Chondrocyte (in vitro differentiated cells): Measurements from ENCODE around the gene EHMT2. TPM values are rescaled to one million over a fixed set of nuclear protein-coding genes. Genes with fewer than 3 reads are reported as not detected.
"Not testable (repeated sequence)": the region's sequence is repeated elsewhere in the genome, so short reads cannot be mapped to it uniquely, and the experiment has no call there.

Source experiments
- DNase-seq: peaks from one replicate; pipeline ENCODE4 v3.0.0; 2021; ENCODE audit warnings: mixed read lengths, low spot score
- H3K27ac Mint-ChIP-seq: one replicate; pipeline ENCODE4 v1.8.0; 2021; ENCODE audit warnings: mild to moderate bottlenecking, moderate library complexity, mixed read lengths; ENCODE audit not compliant: unreplicated experiment
- H3K27me3 Mint-ChIP-seq: 2 replicates; pipeline ENCODE4 v1.8.0; 2021; ENCODE audit warnings: low read depth, mixed read lengths
- H3K36me3 Mint-ChIP-seq: 2 replicates; pipeline ENCODE4 v1.8.0; 2021; ENCODE audit warnings: low read depth, mixed read lengths
- H3K4me1 Mint-ChIP-seq: 2 replicates; pipeline ENCODE4 v1.8.0; 2021; ENCODE audit warnings: low read depth, mild to moderate bottlenecking, mixed read lengths
- H3K4me3 Mint-ChIP-seq: one replicate; pipeline ENCODE4 v1.8.0; 2021; ENCODE audit warnings: mild to moderate bottlenecking, moderate library complexity, mixed read lengths; ENCODE audit not compliant: unreplicated experiment
- H3K9me3 Mint-ChIP-seq: 2 replicates; pipeline ENCODE4 v1.8.0; 2021; ENCODE audit warnings: low read depth, mixed read lengths
- CTCF ChIP-seq: fragments of 200-600 bp; sonication (generic); IDR thresholded peaks from 2 replicates; pipeline ENCODE4 v1.5.0; 2021; ENCODE audit warnings: antibody characterized with exemption, mild to moderate bottlenecking, moderate library complexity
- total RNA-seq: library from RNA; stranded (reverse); gene quantifications from 3 replicates; pipeline ENCODE4 v1.2.1, GENCODE V29; 2021

Gene EHMT2
- total RNA-seq, 1 donor from 2014 or later = 37.7 TPM

DNA sequence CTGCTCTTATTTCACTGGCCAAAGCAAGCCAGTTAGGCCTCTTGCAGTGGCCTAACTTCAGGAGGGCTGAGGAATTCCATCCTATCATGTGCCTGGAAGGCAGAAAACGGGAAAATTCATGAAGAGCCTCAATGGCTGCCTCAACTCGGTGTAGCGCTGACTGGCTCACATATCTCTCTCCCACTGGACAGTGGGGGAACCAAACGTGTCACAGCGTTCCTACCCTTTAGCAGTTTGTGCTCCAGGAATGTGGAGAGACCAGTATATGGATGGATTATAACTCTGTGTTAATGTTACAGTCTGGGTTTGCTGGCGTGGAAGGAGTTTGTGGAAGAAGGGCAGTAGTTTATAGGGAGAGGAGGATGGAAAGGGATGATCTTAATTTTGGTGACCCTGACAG, 18.3 kb upstream of the EHMT2 start:
- TF ChIP-seq CTCF = no peak
- no peak for DNase-seq
- Mint-ChIP-seq H3K4me3 (no peak overlapping the region), H3K27ac (peak overlapping the region; percentile 33), H3K27me3 (peaks cover 2% of the 10 kb centered on the region), H3K9me3 (no peaks in the 10 kb centered on the region), H3K36me3 (no peaks in the 10 kb centered on the region), H3K4me1 (peaks cover 12% of the 10 kb centered on the region)

DNA sequence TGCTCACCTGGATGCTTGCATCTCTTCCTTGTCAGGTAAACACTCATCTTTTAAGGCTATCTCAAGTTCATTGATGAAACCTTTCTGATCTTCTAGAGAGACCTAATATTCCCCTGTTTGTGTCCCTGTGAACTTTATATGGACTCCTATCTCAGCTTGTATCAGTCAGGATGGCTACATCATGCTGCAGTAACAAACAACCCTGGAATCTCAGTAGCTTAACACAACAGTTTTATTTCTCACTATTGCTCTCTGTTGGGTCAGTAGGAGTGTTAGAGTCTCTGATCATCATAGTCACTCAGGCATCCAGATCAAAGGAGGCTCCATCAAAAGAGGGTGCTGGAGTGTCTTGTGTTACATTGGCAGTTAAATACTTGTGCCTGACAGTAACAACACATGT, 17.9 kb upstream of the EHMT2 start:
- Mint-ChIP-seq H3K9me3 (no peaks in the 10 kb centered on the region), H3K27me3 (peaks cover 2% of the 10 kb centered on the region), H3K27ac (no peak overlapping the region), H3K4me3 (no peak overlapping the region), H3K4me1 (peaks cover 14% of the 10 kb centered on the region), H3K36me3 (no peaks in the 10 kb centered on the region)
- no peak for DNase-seq
- TF ChIP-seq CTCF = no peak

DNA sequence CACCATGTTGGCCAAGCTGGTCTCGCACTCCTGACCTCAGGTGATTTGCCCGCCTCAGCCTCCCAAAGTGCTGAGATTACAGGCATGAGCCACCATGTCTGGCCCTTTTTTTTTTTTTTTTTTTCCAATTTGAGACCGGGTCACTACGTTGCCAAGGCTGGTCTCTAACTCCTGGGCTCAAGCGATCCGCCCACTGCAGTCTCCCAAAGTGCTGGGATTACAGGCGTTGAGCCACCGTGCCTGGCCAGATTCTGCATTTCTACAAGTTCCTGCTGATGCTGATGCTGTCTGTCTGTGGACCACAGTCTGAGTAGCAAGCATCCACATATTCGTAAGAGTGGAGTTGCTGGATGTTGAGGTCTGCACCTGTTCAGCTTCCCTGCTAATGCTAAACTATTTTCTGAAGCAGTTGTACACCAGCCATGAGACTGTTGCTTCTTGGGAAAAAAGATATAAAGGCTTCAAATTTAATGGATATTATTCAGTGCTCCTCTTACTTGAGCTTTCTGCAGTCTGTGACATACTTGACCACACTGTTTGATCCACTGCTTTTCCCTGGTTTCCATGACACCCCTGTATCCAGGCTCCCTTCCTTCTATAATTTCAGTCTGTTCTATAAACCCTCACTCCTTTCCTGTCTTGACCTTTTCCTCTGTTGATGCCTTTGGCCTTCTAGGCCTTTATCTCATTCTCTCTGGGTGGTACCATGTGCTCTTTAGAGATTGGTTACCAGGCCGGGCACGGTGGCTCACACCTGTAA, 14.5 kb upstream of the EHMT2 start:
- Mint-ChIP-seq H3K9me3 (no peaks in the 10 kb centered on the region), H3K27ac (peak overlapping the region; percentile 80), H3K4me1 (peaks cover 24% of the 10 kb centered on the region), H3K36me3 (no peaks in the 10 kb centered on the region), H3K4me3 (no peak overlapping the region), H3K27me3 (peaks cover 2% of the 10 kb centered on the region)
- TF ChIP-seq CTCF = no peak
- no peak for DNase-seq

DNA sequence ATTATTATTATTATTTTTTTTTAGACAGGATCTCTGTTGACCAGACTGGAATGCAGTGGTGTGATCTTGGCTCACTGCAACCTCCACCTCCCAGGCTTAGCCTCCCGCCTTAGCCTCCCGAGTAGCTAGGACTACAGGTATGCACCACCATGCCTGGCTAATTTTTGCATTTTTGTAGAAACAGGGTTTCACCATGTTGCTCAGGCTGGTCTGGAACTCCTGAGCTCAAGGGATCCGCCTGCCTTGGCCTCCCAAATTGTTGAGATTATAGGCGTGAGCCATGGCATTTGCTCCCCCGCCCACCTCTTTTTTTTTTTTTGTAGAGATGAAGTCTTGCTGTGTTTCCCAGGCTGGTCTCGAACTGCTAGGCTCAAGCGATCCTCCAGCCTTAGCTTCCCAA, 11.8 kb upstream of the EHMT2 start:
- peaks cover 24% of the 10 kb centered on the region for H3K4me1 Mint-ChIP-seq
- H3K27me3 Mint-ChIP-seq, DNase-seq, H3K36me3 Mint-ChIP-seq, H3K27ac Mint-ChIP-seq, H3K9me3 Mint-ChIP-seq, H3K4me3 Mint-ChIP-seq: not testable (repeated sequence)

- TF ChIP-seq CTCF = no peak
- no peaks in the 10 kb centered on the region for H3K36me3 Mint-ChIP-seq
- peaks cover 24% of the 10 kb centered on the region for H3K4me1 Mint-ChIP-seq
- DNase-seq = no peak
- H3K27ac Mint-ChIP-seq = no peak overlapping the region
- H3K27me3 Mint-ChIP-seq = no peaks in the 10 kb centered on the region
- H3K9me3 Mint-ChIP-seq = no peaks in the 10 kb centered on the region
- no peak overlapping the region for H3K4me3 Mint-ChIP-seq
These were observed 11.3 kb upstream of the EHMT2 start for GRCh38 chr6:31908791-31909190.

GRCh38 chr6:31908255-31908654, 10.8 kb upstream of the EHMT2 start:
- peaks cover 24% of the 10 kb centered on the region for H3K4me1 Mint-ChIP-seq
- not testable (repeated sequence) for H3K36me3 Mint-ChIP-seq, H3K9me3 Mint-ChIP-seq, H3K27ac Mint-ChIP-seq, DNase-seq, H3K27me3 Mint-ChIP-seq, H3K4me3 Mint-ChIP-seq
